Keratinocyte (primary cell): Measurements from ENCODE around the gene RBMS3. TPM values are rescaled to one million over a fixed set of nuclear protein-coding genes. Genes with fewer than 3 reads are reported as not detected.

ENCODE experiments used
- DNase-seq: peaks from one replicate; pipeline ENCODE4 v3.0.0-alpha.2; 2011; ENCODE audit warnings: low read depth, missing footprints, low spot score
- FAIRE-seq: peaks from 2 replicates; lab custom pipeline; 2011; peaks lifted over from hg19 to GRCh38; lab: Jason Lieb, UNC
- H2AFZ ChIP-seq: 2 replicates; pipeline ENCODE4 v1.6.0; 2012; ENCODE audit warnings: low read length, control low read depth, inconsistent platforms; ENCODE audit not compliant: control insufficient read depth
- H3K27ac ChIP-seq: 2 replicates; pipeline ENCODE4 v1.5.1; 2011; ENCODE audit warnings: low read length; ENCODE audit not compliant: control insufficient read depth, insufficient read depth
- H3K27me3 ChIP-seq: 3 replicates; pipeline ENCODE4 v1.6.0; 2011; ENCODE audit warnings: low read length; ENCODE audit not compliant: control insufficient read depth, insufficient read depth; ENCODE audit errors: extremely low read depth
- H3K36me3 ChIP-seq, 2 experiments: 2 replicates in 1 of 2; 3 replicates in 1 of 2; pipeline ENCODE4 v1.5.1; 2011; ENCODE audit warnings: low read length in 2 of 2, mild to moderate bottlenecking in 1 of 2; ENCODE audit not compliant: control insufficient read depth in 2 of 2, insufficient read depth in 2 of 2; ENCODE audit errors: extremely low read depth in 1 of 2
- H3K4me1 ChIP-seq: 3 replicates; pipeline ENCODE4 v1.5.1; 2011; ENCODE audit warnings: low read length; ENCODE audit not compliant: control insufficient read depth, insufficient read depth; ENCODE audit errors: extremely low read depth
- H3K4me2 ChIP-seq: 3 replicates; pipeline ENCODE4 v1.6.0; 2011; ENCODE audit warnings: low read depth, low read length; ENCODE audit not compliant: control insufficient read depth, insufficient read depth; ENCODE audit errors: extremely low read depth
- H3K4me3 ChIP-seq, 3 experiments: fragments of 200-600 bp in 1 of 3; sonication (generic) in 1 of 3; 2 replicates in 2 of 3; 3 replicates in 1 of 3; pipeline ENCODE4 v1.5.1; 2011 to 2016; ENCODE audit warnings: low read length in 3 of 3, mild to moderate bottlenecking in 3 of 3, control low read depth in 2 of 3, inconsistent platforms in 1 of 3, low read depth in 1 of 3, mixed read lengths in 1 of 3, mixed run types in 1 of 3, moderate library complexity in 1 of 3; ENCODE audit not compliant: control insufficient read depth in 2 of 3, insufficient read depth in 2 of 3; ENCODE audit errors: extremely low read depth in 1 of 3
- H3K79me2 ChIP-seq: 2 replicates; pipeline ENCODE4 v1.6.0; 2012; ENCODE audit warnings: low read length; ENCODE audit not compliant: control insufficient read depth, insufficient read depth
- H3K9ac ChIP-seq: 3 replicates; pipeline ENCODE4 v1.6.0; 2011; ENCODE audit warnings: low read length; ENCODE audit not compliant: control insufficient read depth, insufficient read depth; ENCODE audit errors: extremely low read depth
- H3K9me1 ChIP-seq: 3 replicates; pipeline ENCODE4 v1.6.0; 2011; ENCODE audit warnings: low read length; ENCODE audit not compliant: control insufficient read depth, insufficient read depth; ENCODE audit errors: extremely low read depth
- H3K9me3 ChIP-seq: 2 replicates; pipeline ENCODE4 v1.5.1; 2012; ENCODE audit warnings: low read depth, low read length; ENCODE audit not compliant: control insufficient read depth
- H4K20me1 ChIP-seq: 3 replicates; pipeline ENCODE4 v1.6.0; 2011; ENCODE audit warnings: low read length; ENCODE audit not compliant: control insufficient read depth, insufficient read depth; ENCODE audit errors: extremely low read depth
- EZH2 ChIP-seq: IDR thresholded peaks from one replicate; pipeline ENCODE4 v1.6.1; 2012; ENCODE audit warnings: inconsistent platforms, mild to moderate bottlenecking, low read length, moderate library complexity
- dilution Hi-C: fragments of 300-500 bp; cut with MboI; formaldehyde crosslinking; loops from one replicate; pipeline ENCODE4 v1.7.0; 2020; ENCODE audit warnings: low sequenced_read_pairs; ENCODE audit not compliant: extremely low pct_ligation_motif_present
- polyA plus RNA-seq, 5 experiments: library from polyadenylated mRNA; depleted of rRNA in 3 of 5; stranded (reverse) in 3 of 5; stranded (forward) in 1 of 5; unstranded in 1 of 5; fragments of >200 nt; gene quantifications; 1 replicate in 1 of 5; 2 replicates in 3 of 5; 3 replicates in 1 of 5; pipeline versions ENCODE4 v1.2.1 to v1.2.3, GENCODE V29; 2011 to 2012; ENCODE audit warnings: missing spikeins in 2 of 5, low read depth in 1 of 5, low replicate concordance in 1 of 5
- TF ChIP-seq, protein P1 (sequence below), 3 experiments: IDR thresholded peaks in 1 of 3; conservative IDR thresholded peaks in 1 of 3; optimal IDR thresholded peaks in 1 of 3; 2 replicates in 2 of 3; 3 replicates in 1 of 3; pipeline versions ENCODE3 to v1.5.1; 2011; ENCODE audit warnings: low read length in 3 of 3, mild to moderate bottlenecking in 3 of 3, moderate library complexity in 2 of 3, control low read depth in 1 of 3, inconsistent platforms in 1 of 3; ENCODE audit not compliant: insufficient read depth in 2 of 3; ENCODE audit errors: extremely low read depth in 1 of 3

The RBMS3 gene
- polyA plus RNA-seq, 1 donor (not counting 4 experiments of a cell fraction or from before 2014, with no cell fraction given), result 2.3 TPM

DNA sequence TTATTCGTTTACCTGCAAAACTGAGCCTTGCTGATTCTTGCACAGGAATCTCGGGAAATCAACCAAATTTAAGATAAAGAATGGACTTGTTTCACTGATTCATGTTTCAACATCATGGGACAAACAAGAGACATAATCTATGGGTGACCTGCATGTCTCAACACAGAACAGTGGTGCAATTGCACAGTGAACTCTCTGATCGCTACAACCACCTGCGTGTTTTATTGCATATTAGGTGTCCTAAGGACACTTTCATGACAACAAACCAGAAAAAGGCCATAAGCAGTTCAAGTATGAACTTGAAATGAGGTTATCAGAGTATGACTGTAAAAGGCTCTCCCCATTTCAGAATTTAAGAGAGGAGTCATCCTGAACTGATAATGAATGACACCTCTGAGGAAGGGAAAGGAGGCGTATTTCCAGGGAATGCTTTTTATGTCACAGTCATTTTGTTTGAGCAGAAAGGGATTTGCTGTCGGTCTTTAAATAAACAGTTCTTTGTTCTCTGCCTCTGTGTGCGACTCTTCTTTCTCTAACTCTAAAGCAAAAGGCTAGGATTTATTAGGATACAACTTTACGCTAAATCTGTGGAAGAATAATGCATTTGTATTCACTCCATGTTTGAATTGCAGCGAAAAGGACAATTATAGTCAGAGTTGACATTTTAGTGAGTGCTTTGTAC lies 167.2 kb downstream of the RBMS3 start:
- Histone ChIP-seq H3K9me1 (no peaks in the 10 kb centered on the region), H3K27ac (no peak overlapping the region), H3K4me2 (peak overlapping the region; percentile 11), H3K4me3 (no peak overlapping the region), H3K9ac (no peak overlapping the region), H3K4me1 (peaks cover 12% of the 10 kb centered on the region), H3K79me2 (no peaks in the 10 kb centered on the region), H3K36me3 (no peaks in the 10 kb centered on the region), H3K9me3 (no peaks in the 10 kb centered on the region), H2AFZ (no peak overlapping the region), H4K20me1 (no peaks in the 10 kb centered on the region), H3K27me3 (no peaks in the 10 kb centered on the region)
- dilution Hi-C loops, result no loop called here
- DNase-seq (peak; percentile 66), FAIRE-seq (peak; percentile 74)
- TF ChIP-seq EZH2, result no peak
- TF ChIP-seq, protein P1, sequence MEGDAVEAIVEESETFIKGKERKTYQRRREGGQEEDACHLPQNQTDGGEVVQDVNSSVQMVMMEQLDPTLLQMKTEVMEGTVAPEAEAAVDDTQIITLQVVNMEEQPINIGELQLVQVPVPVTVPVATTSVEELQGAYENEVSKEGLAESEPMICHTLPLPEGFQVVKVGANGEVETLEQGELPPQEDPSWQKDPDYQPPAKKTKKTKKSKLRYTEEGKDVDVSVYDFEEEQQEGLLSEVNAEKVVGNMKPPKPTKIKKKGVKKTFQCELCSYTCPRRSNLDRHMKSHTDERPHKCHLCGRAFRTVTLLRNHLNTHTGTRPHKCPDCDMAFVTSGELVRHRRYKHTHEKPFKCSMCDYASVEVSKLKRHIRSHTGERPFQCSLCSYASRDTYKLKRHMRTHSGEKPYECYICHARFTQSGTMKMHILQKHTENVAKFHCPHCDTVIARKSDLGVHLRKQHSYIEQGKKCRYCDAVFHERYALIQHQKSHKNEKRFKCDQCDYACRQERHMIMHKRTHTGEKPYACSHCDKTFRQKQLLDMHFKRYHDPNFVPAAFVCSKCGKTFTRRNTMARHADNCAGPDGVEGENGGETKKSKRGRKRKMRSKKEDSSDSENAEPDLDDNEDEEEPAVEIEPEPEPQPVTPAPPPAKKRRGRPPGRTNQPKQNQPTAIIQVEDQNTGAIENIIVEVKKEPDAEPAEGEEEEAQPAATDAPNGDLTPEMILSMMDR (optimal IDR thresholded peaks at IDR 0.05 in 1 of 3, IDR thresholded peaks at IDR 0.05 in 1 of 3, conservative IDR thresholded peaks at IDR 0.05 in 1 of 3; ENCODE audit: extremely low read depth in 1 of 3, insufficient read depth in 2 of 3, low read length in 3 of 3), result no peak

DNA sequence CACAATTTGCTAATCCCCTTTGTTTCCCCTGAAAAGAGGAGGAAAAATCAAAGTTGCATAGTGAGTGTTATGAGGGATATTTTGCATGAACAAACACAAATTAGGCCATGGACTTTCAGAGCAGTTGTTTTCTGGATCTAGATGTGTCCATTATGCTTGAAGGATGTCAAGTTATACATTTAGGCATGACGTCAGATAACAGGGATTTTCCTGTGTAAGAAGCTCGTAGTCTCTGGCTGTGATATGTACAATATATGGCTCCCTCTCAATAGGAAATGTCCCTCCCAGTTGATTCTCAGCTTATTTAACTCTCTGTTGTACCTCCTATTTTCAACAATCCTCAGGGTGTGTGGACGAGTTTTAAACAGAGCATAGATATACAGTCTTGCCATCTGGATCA lies 171.0 kb downstream of the RBMS3 start:
- Histone ChIP-seq H3K4me1 (peaks cover 35% of the 10 kb centered on the region), H3K27ac (no peak overlapping the region), H3K79me2 (no peaks in the 10 kb centered on the region), H3K36me3 (no peaks in the 10 kb centered on the region), H3K27me3 (no peaks in the 10 kb centered on the region), H4K20me1 (no peaks in the 10 kb centered on the region), H3K9ac (no peak overlapping the region), H3K9me1 (no peaks in the 10 kb centered on the region), H3K9me3 (no peaks in the 10 kb centered on the region), H3K4me2 (no peak overlapping the region), H3K4me3 (no peak overlapping the region), H2AFZ (no peak overlapping the region)
- DNase-seq, result no peak
- dilution Hi-C loops, result no loop called here
- no peak for FAIRE-seq
- no peak for TF ChIP-seq EZH2
- TF ChIP-seq, protein P1 (optimal IDR thresholded peaks at IDR 0.05 in 1 of 3, IDR thresholded peaks at IDR 0.05 in 1 of 3, conservative IDR thresholded peaks at IDR 0.05 in 1 of 3; ENCODE audit: extremely low read depth in 1 of 3, insufficient read depth in 2 of 3, low read length in 3 of 3), result no peak
